ENCODE measurements around the gene PRAMEF18.
"Not testable (repeated sequence)": the region's sequence is repeated elsewhere in the genome, so short reads cannot be mapped to it uniquely, and the experiment has no call there.

Gene PRAMEF18

GRCh38 chr1:13201309-13201708, 24.6 kb downstream of the PRAMEF18 start, which contains the start of gene PRAMEF13:
TSS of gene PRAMEF13 (minus strand) at chr1:13201409. CDS start at chr1:13199589, 1,820 bp downstream.
- H3K4me3 ChIP-seq (ENCODE audit: low read depth, low read length); H3K9me3 ChIP-seq (ENCODE audit: control insufficient read depth, insufficient read depth, low read length); H3K36me3 ChIP-seq (ENCODE audit: control insufficient read depth, insufficient read depth, low read length); H3K4me1 ChIP-seq (ENCODE audit: control insufficient read depth, insufficient read depth, low read length); H3K27ac ChIP-seq (ENCODE audit: low read depth, low read length); H3K9ac ChIP-seq (ENCODE audit: low read depth, low read length); H3K27me3 ChIP-seq (ENCODE audit: control insufficient read depth, insufficient read depth, low read length): not testable (repeated sequence)

Measured in HUES48 (cell line).